Measurements from ENCODE around the gene LRP5.

LRP5 gene

GRCh38 chr11:68303982-68304780 is 8.2 kb upstream of the LRP5 start:
- TF ChIP-seq CTCF (IDR thresholded peaks at IDR 0.05): no peak

GRCh38 chr11:68306636-68307035 is 5.8 kb upstream of the LRP5 start:
- no peak for TF ChIP-seq CTCF (IDR thresholded peaks at IDR 0.05)

GRCh38 chr11:68308068-68308467 is 4.3 kb upstream of the LRP5 start:
- no peak for TF ChIP-seq CTCF (IDR thresholded peaks at IDR 0.05)

GRCh38 chr11:68309621-68310185 is 2.7 kb upstream of the LRP5 start:
- no peak for TF ChIP-seq CTCF (IDR thresholded peaks at IDR 0.05)

- no peak for TF ChIP-seq CTCF (IDR thresholded peaks at IDR 0.05)
Measured at GRCh38 chr11:68311160-68312116, 953 bp upstream of the LRP5 start.

- TF ChIP-seq CTCF (IDR thresholded peaks at IDR 0.05): no peak
Measured at GRCh38 chr11:68312780-68313573, 586 bp downstream of the LRP5 start.
